Upper lobe of left lung (tissue), 4 donors: ENCODE results near the gene ALOX12.

Source experiments
- POLR2AphosphoS5 ChIP-seq, 2 donors: sonication (generic); formaldehyde crosslinking; IDR thresholded peaks; one replicate each; pipeline ENCODE4 v1.5.1; 2017; ENCODE audit warnings: antibody characterized with exemption in 2 of 2
- TF ChIP-seq, protein P1 (sequence below), 6 experiments: fragments of 450-650 bp in 4 of 6; fragments of 200-600 bp in 2 of 6; sonication (generic) in 2 of 6; IDR thresholded peaks; one replicate each; pipeline ENCODE4 v1.5.1; 2016 to 2019; ENCODE audit warnings: antibody characterized with exemption in 6 of 6

DNA sequence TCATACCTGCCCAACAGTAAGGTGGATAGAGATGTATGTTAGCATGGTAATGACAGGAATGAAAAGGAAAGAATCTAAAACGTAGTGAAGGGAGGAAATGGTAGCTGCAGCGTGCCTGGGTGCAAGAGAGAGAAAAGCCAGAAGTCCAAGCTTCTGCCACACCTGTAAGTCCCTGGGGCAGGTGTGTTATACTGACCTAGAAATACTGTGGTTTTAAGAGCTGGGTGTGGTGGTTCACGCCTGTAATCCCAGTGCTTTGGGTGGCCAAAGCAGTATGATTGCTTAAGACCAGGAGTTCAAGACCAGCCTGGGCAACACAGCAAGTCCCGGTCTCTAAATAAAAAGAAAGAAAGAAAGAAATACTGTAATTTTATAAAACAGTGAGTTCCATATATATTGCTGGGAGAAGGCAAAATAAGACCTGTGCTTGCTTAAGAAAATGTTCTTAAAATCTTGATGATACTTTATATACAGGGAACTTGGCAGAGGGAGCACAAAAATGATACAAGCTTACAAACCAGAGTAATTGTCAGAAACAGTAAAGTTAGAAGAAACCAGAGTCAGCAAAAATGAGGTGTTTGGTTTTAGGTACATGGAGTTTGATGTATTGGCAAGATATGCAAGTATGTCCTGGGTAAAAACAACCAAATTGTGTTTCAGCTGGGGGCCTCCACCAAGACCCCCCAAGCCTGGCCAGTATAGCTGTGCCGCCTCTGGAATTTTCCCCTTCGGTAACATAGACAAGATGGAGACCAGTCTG, 6.6 kb downstream of the ALOX12 start:
- TF ChIP-seq POLR2AphosphoS5 (IDR thresholded peaks at IDR 0.05): no peak
- TF ChIP-seq, protein P1, sequence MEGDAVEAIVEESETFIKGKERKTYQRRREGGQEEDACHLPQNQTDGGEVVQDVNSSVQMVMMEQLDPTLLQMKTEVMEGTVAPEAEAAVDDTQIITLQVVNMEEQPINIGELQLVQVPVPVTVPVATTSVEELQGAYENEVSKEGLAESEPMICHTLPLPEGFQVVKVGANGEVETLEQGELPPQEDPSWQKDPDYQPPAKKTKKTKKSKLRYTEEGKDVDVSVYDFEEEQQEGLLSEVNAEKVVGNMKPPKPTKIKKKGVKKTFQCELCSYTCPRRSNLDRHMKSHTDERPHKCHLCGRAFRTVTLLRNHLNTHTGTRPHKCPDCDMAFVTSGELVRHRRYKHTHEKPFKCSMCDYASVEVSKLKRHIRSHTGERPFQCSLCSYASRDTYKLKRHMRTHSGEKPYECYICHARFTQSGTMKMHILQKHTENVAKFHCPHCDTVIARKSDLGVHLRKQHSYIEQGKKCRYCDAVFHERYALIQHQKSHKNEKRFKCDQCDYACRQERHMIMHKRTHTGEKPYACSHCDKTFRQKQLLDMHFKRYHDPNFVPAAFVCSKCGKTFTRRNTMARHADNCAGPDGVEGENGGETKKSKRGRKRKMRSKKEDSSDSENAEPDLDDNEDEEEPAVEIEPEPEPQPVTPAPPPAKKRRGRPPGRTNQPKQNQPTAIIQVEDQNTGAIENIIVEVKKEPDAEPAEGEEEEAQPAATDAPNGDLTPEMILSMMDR (IDR thresholded peaks at IDR 0.05): no peak
